Breast epithelium (tissue), 3 donors: ENCODE measurements around the gene ST8SIA5.

ENCODE experiments used
- POLR2AphosphoS5 ChIP-seq, 3 donors: sonication (generic); formaldehyde crosslinking; IDR thresholded peaks; one replicate each; pipeline ENCODE4 v1.6.1; 2017; ENCODE audit warnings: antibody characterized with exemption in 3 of 3
- TF ChIP-seq, protein P1 (sequence below), 3 donors: fragments of 450-650 bp; IDR thresholded peaks; one replicate each; pipeline ENCODE4 v1.5.1; 2016 to 2017; ENCODE audit warnings: antibody characterized with exemption in 3 of 3, mild to moderate bottlenecking in 3 of 3, moderate library complexity in 3 of 3

DNA sequence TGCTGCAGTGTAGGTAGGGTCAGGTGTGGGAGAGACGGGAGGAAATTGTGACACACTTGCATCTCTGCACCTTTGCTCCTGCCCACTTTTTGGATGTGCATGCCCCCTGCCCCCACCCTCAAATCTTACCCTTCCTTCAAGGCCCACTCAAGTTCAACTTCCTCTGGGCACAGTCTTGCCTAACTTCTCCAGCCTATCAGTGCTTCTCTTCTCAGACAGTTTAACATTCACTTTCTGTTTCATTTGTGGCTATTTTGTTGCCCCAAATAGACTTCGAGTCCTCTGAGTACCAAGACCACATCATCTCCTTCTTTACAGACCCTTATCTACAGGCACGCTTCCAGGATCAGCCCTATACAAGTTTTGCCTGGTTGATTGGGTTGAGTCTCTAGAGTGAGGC lies 2.7 kb downstream of the ST8SIA5 start:
- no peak for TF ChIP-seq POLR2AphosphoS5 (IDR thresholded peaks at IDR 0.05)
- TF ChIP-seq, protein P1, sequence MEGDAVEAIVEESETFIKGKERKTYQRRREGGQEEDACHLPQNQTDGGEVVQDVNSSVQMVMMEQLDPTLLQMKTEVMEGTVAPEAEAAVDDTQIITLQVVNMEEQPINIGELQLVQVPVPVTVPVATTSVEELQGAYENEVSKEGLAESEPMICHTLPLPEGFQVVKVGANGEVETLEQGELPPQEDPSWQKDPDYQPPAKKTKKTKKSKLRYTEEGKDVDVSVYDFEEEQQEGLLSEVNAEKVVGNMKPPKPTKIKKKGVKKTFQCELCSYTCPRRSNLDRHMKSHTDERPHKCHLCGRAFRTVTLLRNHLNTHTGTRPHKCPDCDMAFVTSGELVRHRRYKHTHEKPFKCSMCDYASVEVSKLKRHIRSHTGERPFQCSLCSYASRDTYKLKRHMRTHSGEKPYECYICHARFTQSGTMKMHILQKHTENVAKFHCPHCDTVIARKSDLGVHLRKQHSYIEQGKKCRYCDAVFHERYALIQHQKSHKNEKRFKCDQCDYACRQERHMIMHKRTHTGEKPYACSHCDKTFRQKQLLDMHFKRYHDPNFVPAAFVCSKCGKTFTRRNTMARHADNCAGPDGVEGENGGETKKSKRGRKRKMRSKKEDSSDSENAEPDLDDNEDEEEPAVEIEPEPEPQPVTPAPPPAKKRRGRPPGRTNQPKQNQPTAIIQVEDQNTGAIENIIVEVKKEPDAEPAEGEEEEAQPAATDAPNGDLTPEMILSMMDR (IDR thresholded peaks at IDR 0.05): no peak
